Esophagus muscularis mucosa (tissue), 4 donors: ENCODE data around the gene TF.

Experiments
- EP300 ChIP-seq: sonication (generic); formaldehyde crosslinking; IDR thresholded peaks from one replicate; pipeline ENCODE4 v1.6.1; 2017; ENCODE audit warnings: antibody characterized with exemption
- POLR2A ChIP-seq: fragments of 450-650 bp; IDR thresholded peaks from one replicate; pipeline ENCODE4 v1.6.1; 2017; ENCODE audit warnings: antibody characterized with exemption, moderate library complexity, mild to moderate bottlenecking, low read depth
- POLR2AphosphoS5 ChIP-seq, 2 donors: sonication (generic); formaldehyde crosslinking; IDR thresholded peaks; one replicate each; pipeline ENCODE4 v1.6.1; 2017; ENCODE audit warnings: antibody characterized with exemption in 2 of 2
- TF ChIP-seq, protein P1 (sequence below), 3 experiments: fragments of 200-600 bp in 2 of 3; fragments of 450-650 bp in 1 of 3; sonication (generic) in 2 of 3; IDR thresholded peaks; one replicate each; pipeline ENCODE4 v1.5.1; 2017 to 2019; ENCODE audit warnings: antibody characterized with exemption in 3 of 3, mild to moderate bottlenecking in 2 of 3, moderate library complexity in 1 of 3

DNA sequence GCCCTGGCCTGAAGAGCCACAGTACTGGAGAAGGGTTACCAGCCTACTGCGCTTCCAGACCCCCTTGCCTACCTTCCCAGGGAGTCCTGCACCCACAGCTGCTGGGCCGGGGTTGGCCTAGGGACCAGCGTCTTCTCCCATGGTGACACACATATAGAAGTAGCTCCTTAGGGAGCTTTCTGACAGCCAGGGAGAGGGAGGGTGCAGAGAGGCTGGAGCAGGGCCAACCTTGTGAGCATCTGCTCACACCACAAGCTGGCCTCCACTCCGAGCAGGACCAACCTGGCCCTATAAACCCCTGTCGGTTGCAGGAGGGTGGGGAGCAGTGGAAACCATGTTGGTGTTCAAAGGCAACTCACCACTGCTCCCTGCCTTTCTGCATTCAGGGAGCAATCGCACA, 94.6 kb downstream of the TF start:
- TF ChIP-seq, protein P1, sequence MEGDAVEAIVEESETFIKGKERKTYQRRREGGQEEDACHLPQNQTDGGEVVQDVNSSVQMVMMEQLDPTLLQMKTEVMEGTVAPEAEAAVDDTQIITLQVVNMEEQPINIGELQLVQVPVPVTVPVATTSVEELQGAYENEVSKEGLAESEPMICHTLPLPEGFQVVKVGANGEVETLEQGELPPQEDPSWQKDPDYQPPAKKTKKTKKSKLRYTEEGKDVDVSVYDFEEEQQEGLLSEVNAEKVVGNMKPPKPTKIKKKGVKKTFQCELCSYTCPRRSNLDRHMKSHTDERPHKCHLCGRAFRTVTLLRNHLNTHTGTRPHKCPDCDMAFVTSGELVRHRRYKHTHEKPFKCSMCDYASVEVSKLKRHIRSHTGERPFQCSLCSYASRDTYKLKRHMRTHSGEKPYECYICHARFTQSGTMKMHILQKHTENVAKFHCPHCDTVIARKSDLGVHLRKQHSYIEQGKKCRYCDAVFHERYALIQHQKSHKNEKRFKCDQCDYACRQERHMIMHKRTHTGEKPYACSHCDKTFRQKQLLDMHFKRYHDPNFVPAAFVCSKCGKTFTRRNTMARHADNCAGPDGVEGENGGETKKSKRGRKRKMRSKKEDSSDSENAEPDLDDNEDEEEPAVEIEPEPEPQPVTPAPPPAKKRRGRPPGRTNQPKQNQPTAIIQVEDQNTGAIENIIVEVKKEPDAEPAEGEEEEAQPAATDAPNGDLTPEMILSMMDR (IDR thresholded peaks at IDR 0.05) = no peak
- TF ChIP-seq POLR2AphosphoS5 (IDR thresholded peaks at IDR 0.05) = no peak
- TF ChIP-seq EP300 = no peak
- no peak for TF ChIP-seq POLR2A
